K562 (cell line): Measurements from ENCODE around the gene TMEM120B. TPM values are rescaled to one million over a fixed set of nuclear protein-coding genes. Genes with fewer than 3 reads are reported as not detected.
A peak's percentile ranks its signal among the peaks of the same experiment; 100 is the strongest.

Experiments used
- ARID1B ChIP-seq: fragments of 450-650 bp; IDR thresholded peaks from 2 replicates; pipeline ENCODE4 v1.6.1; 2016; ENCODE audit warnings: antibody characterized with exemption, mild to moderate bottlenecking, inconsistent platforms
- CHD2 ChIP-seq: IDR thresholded peaks from 2 replicates; pipeline ENCODE4 v1.6.1; 2011; ENCODE audit warnings: low read depth, low read length
- E2F3 ChIP-seq: fragments of 250-450 bp; sonication (Bioruptor Pico); IDR thresholded peaks from 2 replicates; pipeline ENCODE4 v1.4.0; 2020; ENCODE audit warnings: mild to moderate bottlenecking
- ETS2 ChIP-seq: IDR thresholded peaks from 2 replicates; pipeline ENCODE4 v1.6.1; 2016; ENCODE audit warnings: borderline replicate concordance, missing genetic modification characterization, mild to moderate bottlenecking, moderate library complexity, missing compliant biosample characterization; ENCODE audit not compliant: poor library complexity, severe bottlenecking
- KAT2B ChIP-seq: IDR thresholded peaks from one replicate; pipeline ENCODE4 v1.6.1; 2012; ENCODE audit warnings: low read depth, mild to moderate bottlenecking, control low read depth, inconsistent platforms, low read length, moderate library complexity
- KLF1 ChIP-seq: fragments of 450-650 bp; IDR thresholded peaks from 2 replicates; pipeline ENCODE4 v1.6.1; 2016; ENCODE audit warnings: missing genetic modification characterization, missing compliant biosample characterization
- MAFF ChIP-seq: IDR thresholded peaks from 2 replicates; pipeline ENCODE4 v1.6.1; 2012; ENCODE audit warnings: low read length, improper control_type of control experiment
- MGA ChIP-seq: fragments of 450-650 bp; IDR thresholded peaks from 2 replicates; pipeline ENCODE4 v1.6.1; 2016; ENCODE audit warnings: mild to moderate bottlenecking, moderate library complexity
- NFIX ChIP-seq: fragments of 250-450 bp; sonication (Bioruptor Pico); IDR thresholded peaks from 2 replicates; pipeline ENCODE4 v1.4.0; 2020; ENCODE audit warnings: low read depth, mild to moderate bottlenecking, moderate library complexity
- PML ChIP-seq: IDR thresholded peaks from 2 replicates; pipeline ENCODE4 v1.6.1; 2012; ENCODE audit warnings: low read length, inconsistent platforms
- RNF2 ChIP-seq: sonication (generic); IDR thresholded peaks from 2 replicates; pipeline ENCODE4 v1.6.1; 2016
- SRSF7 ChIP-seq: fragments of 200-400 bp; formaldehyde crosslinking; optimal IDR thresholded peaks from 2 replicates; pipeline ENCODE3; 2017; ENCODE audit warnings: mild to moderate bottlenecking, low read depth, low read length
- ZNF140 ChIP-seq: fragments of 250-450 bp; sonication (Bioruptor Pico); IDR thresholded peaks from 2 replicates; pipeline ENCODE4 v1.8.0; 2021; ENCODE audit warnings: moderate library complexity, mild to moderate bottlenecking, inconsistent platforms
- ZNF740 ChIP-seq, 3 experiments: fragments of 200-800 bp in 1 of 3; sonication (Bioruptor generic) in 1 of 3; sonication (generic) in 1 of 3; formaldehyde crosslinking in 1 of 3; IDR thresholded peaks; 2 replicates each; pipeline versions ENCODE4 v1.6.1 to v1.8.0; 2016 to 2022; ENCODE audit warnings: mild to moderate bottlenecking in 2 of 3, missing compliant biosample characterization in 2 of 3, missing genetic modification characterization in 2 of 3, missing genetic modification reagents in 1 of 3
- polyA plus RNA-seq, 8 experiments: library from polyadenylated mRNA; depleted of rRNA in 4 of 8; stranded (reverse) in 5 of 8; unstranded in 3 of 8; fragments of >200 nt; fragmentation: Nextera tagmentation in 2 of 8; fragmentation: Illumina TruSeq in 1 of 8; extraction: Ambion mirVana in 2 of 8; extraction: Trizol in 1 of 8; gene quantifications; 2 replicates each; pipeline versions ENCODE4 v1.2.1 to v1.2.3, GENCODE V29; 2011 to 2014; ENCODE audit warnings: inconsistent platforms in 1 of 8, missing spikeins in 1 of 8
- total RNA-seq, 7 experiments: library from RNA; depleted of rRNA in 6 of 7; stranded (reverse); fragments of >200 nt in 6 of 7; fragmentation: Illumina TruSeq in 2 of 7; extraction: Trizol in 2 of 7; gene quantifications; 2 replicates each; pipeline versions ENCODE4 v1.2.1 to v1.2.3, GENCODE V29; 2011 to 2021; ENCODE audit warnings: low replicate concordance in 1 of 7
- TF ChIP-seq, protein P1 (sequence below): fragments of 450-650 bp; IDR thresholded peaks from 2 replicates; pipeline ENCODE4 v1.6.1; 2014; ENCODE audit warnings: low read depth, mild to moderate bottlenecking, moderate library complexity, borderline replicate concordance

TMEM120B gene
- total and polyA plus RNA-seq, 9 of the 15 experiments (the other 6 are each of a cell fraction or from before 2014, with no cell fraction given) = 1.7 to 18.6 (median 7.4) TPM

DNA sequence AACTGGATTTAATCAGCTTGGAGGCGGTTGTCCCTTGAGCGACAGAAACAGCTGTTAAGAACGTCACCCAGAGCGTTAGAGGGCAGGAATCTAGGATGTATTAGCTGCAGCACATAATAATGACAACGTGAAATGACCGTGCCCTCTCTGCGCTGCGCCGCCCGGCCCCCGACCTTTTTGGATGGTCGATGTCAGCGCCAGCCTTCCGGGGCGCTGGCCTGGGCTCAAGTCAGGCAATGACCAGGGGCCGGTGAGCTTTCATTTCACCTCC is 427 bp upstream of the TMEM120B start (continued):
- TF ChIP-seq SRSF7 (no peak), NFIX (CRISPR knock-in tag) (no peak), ZNF140 (CRISPR knock-in tag) (no peak), MGA (no peak), CHD2 (no peak), E2F3 (CRISPR knock-in tag) (no peak), PML (0 out of 2 replicates have a peak, but pooled peaks have one; percentile 3), KLF1 (no peak), ZNF740 (CRISPR knock-in tag; IDR thresholded peaks at IDR 0.05) (no peak), ZNF740 (tag; IDR thresholded peaks at IDR 0.05) (no peak), MAFF (no peak), KAT2B (no peak), ETS2 (tag) (no peak), RNF2 (no peak), ARID1B (no peak)
- TF ChIP-seq, protein P1, sequence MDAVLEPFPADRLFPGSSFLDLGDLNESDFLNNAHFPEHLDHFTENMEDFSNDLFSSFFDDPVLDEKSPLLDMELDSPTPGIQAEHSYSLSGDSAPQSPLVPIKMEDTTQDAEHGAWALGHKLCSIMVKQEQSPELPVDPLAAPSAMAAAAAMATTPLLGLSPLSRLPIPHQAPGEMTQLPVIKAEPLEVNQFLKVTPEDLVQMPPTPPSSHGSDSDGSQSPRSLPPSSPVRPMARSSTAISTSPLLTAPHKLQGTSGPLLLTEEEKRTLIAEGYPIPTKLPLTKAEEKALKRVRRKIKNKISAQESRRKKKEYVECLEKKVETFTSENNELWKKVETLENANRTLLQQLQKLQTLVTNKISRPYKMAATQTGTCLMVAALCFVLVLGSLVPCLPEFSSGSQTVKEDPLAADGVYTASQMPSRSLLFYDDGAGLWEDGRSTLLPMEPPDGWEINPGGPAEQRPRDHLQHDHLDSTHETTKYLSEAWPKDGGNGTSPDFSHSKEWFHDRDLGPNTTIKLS = no peak
